GM21447 (cell line): ENCODE measurements around the gene MARCHF5.
"Not testable (repeated sequence)": the region's sequence is repeated elsewhere in the genome, so short reads cannot be mapped to it uniquely, and the experiment has no call there.

Experiments
- ATAC-seq: cut with Tn5 transposase; IDR thresholded peaks from one replicate; pipeline ENCODE4 v1.9.1; 2021; ENCODE audit not compliant: unreplicated experiment

MARCHF5 gene

GRCh38 chr10:92304061-92304460 is 13.1 kb downstream of the MARCHF5 start:
- ATAC-seq = no peak

- ATAC-seq = no peak
Observed at GRCh38 chr10:92305133-92306072, 14.4 kb downstream of the MARCHF5 start.

GRCh38 chr10:92309272-92309671 is 18.3 kb downstream of the MARCHF5 start:
- no peak for ATAC-seq

DNA sequence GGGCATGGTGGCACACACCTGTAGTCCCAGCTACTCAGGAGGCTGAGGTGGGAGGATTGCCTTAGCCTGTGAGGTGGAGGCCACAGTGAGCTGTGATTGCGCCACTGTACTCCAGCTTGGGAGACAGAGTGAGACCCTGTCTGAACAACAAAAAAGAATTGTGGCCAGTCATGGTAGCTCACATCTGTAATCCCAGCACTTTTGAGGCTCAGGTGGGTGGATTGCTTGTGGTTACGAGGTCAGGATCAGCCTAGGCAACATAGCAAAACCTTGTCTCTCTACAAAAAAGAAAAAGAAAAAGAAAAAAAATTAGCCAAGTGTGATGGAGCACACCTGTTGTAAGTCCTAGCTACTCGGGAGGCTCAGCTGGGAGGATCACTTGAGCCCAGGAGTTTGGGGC is 22.8 kb downstream of the MARCHF5 start:
- ATAC-seq = no peak

DNA sequence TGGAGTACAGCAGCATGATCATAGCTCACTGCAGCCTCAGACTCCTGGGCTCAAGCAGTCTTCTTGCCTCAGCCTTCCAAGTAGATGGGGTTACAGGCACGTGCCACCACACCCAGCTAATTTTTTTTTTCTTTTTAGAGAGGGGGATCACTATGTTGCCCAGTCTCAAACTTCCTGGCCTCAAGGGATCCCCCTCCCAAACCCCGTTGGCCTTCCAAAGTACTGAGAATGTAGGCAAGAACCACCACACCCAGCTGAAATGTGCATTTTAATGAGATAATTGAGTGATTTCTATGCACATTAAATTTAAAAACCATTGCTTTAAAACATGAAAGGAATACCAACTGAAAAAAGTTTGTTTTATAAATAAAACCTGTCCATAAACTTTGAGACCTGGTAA is 25.6 kb downstream of the MARCHF5 start:
- ATAC-seq = no peak

- no peak for ATAC-seq
Observed at GRCh38 chr10:92323079-92323478, 32.1 kb downstream of the MARCHF5 start.

DNA sequence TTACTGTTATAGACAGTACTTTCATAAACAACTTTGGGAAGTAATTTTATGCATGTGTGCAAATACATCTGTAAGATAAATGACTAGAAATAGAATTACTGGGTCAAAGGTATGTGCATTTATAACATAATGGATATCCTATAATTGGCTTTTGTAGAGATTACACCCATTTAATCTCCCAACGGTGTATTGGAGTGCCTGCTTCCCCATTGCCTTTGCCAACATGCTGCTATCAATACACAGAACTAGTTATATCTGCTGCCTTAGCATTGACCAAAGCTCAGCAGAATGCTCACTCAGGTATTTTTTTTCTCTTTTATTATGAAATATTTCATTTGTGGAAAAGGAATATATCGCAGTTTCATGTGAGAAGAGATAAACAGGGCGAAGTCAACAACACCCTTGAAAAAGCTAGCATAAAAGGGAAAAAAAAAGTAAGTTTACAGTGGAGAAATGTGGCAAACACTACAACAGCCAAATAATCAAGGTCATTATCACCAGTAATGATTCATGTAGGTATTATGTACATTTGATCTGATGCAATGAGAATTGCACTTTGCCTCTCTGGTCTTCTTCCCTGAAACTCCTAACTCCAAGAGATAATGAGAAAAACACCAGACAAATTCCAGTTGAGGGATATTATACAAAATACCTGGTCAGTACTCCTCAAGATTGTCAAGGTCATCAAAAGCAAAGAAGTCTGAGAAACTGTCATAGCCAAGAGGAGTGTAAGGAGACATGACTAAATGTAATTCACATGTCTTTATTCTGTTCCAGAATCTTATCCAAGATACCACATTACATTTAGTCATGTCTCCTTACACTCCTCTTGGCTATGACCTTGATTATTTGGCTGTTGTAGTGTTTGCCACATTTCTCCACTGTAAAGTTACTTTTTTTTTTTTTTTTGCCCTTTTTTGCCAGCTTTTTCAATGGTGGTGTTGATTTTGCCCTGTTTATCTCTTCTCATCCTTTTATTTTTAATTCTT is 36.8 kb downstream of the MARCHF5 start:
- no peak for ATAC-seq

GRCh38 chr10:92328993-92329392 is 38.0 kb downstream of the MARCHF5 start:
- ATAC-seq = no peak

DNA sequence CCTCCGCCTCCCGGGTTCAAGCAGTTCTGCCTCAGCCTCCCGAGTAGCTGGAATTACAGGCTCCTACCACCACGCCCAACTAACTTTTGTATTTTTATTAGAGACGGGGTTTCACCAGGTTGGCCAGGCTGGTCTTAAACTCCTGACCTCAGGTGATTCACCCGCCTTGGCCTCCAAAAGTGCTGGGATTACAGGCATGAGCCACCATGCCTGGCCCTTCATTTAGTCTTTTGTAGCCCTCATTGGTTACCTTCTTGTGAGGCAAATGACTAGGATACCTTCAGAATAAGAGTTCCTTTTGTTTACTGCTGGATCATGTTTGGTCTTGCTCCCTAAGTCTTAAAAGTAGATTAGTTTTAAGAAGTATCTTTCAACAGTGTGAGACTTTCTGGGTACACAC is 39.0 kb downstream of the MARCHF5 start:
- not testable (repeated sequence) for ATAC-seq

DNA sequence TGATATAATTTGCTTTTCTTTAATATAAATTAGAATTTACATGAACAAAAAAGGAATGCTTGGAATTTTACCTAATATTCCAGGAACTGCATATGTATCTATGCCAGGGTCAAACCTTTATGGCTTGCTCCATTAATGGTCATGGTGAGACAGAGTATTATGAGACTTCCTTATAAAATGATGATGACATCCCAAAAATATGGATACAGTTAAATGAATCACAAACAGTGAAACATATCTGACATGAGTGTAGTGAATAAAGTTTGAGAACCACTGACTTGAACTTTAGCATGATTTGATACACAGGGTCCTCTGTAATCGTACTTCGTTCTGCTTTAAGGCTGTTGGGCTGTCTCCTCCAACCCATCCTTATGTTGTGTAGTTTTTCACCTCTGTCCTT is 51.8 kb downstream of the MARCHF5 start:
- ATAC-seq = no peak

GRCh38 chr10:92345575-92345974 is 54.6 kb downstream of the MARCHF5 start:
- not testable (repeated sequence) for ATAC-seq

DNA sequence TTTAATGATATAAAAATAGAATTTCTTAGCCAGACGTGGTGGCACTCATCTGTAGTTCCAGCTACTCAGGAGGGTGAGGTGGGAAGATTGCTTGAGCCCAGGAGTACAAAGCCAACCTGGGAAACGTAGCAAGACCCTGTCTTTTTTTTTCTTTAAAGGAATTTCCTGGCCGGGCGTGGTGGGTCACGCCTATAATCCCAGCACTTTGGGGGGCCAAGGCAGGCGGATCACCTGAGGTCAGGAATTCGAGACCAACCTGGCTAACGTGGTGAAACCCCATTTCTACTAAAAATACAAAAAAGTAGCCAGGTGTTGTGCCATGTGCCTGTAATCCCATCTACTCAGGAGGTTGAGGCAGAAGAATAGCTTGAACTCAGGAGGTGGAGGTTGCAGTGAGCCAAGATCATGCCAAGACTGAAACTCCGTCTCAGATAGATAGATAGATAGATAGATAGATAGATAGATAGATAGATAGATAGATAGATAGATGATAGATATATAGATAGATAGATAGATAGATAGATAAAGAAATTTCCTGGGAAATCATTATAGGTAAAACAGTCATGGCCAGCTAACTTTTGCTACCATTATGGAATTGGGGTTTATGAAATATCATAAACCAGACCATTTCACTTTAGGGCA is 56.2 kb downstream of the MARCHF5 start:
- ATAC-seq = not testable (repeated sequence)

DNA sequence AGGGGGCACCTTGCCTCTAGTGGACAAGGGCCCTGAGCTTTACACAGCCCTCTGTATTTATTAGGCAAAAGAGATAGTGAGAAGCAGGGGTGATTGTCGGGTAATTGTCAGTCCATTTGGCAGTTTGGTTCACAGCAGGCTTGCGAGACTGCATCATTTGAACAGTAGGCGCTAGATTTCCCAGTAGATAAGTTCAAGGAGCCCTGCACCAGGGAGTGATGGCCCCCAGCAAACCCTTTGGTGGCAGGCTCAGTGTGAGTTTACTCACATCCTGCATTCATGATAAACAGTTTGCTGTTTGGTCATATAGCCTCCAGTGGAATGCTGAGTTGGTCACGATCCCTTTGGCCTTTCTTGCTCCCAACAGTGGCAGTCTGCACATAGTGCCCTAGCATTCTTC is 59.4 kb downstream of the MARCHF5 start:
- ATAC-seq = no peak

GRCh38 chr10:92354587-92354986 is 63.6 kb downstream of the MARCHF5 start:
- ATAC-seq = no peak

- no peak for ATAC-seq
Observed at GRCh38 chr10:92356041-92356440, 65.1 kb downstream of the MARCHF5 start.

DNA sequence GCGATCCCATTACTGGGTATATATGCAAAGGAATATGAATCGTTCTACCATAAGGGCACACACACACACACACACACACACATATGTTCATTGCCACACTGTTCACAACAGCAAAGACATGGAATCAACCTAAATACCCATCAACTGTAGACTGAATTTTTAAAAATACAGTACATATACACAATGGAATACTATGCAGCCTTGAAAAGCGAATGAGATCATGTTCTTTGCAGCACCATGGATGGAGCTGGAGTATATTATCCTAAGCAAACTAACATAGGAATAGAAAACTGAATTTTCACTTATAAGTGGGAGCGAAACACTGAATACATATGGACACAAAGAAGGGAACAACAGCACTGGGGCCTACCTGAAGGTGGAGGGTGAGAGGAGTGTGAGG is 72.5 kb downstream of the MARCHF5 start:
- ATAC-seq = no peak

- ATAC-seq = no peak
Observed at GRCh38 chr10:92366412-92367021, 75.5 kb downstream of the MARCHF5 start.

DNA sequence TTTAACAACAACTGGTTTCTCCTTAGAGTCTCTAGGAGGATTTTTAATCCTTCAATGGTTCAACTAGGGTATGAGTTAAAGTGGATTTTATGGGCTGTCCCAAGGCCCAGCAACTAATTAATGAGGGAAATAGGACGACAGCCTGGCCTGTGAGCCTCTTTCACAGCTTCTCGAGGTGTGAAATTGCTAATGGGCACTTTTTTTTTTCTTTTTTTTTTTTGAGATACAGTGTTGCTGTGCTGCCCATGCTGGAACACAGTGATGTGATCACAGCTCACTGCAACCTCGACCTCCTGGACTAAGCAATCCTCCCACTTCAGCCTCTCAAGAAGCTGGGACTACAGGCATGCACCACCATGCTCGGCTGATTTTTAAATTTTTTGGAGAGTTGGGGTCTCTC is 87.0 kb downstream of the MARCHF5 start:
- no peak for ATAC-seq

- no peak for ATAC-seq
Observed at GRCh38 chr10:92381543-92381954, 90.6 kb downstream of the MARCHF5 start.

DNA sequence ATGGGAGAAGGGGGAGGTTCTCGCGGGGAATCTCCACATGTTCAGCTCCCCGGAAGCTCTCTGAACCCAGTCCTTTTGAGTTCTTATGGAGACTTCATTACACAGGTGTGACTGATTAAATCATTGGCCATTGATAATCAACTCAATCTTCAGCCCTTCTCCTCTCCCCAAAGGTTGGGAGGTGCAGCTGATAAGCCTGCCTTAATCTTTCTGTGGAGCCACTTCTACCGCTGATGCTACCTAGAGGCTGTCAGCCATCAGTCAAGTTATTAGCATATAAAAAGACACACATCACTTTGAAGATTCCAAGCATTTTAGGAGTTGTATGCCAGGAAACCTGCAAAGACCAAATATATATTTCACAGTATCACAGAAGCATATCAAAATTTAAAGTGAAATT is 91.7 kb downstream of the MARCHF5 start:
- ATAC-seq = no peak

- ATAC-seq = no peak
Observed at GRCh38 chr10:92384741-92385140, 93.8 kb downstream of the MARCHF5 start.
